SK-N-SH (cell line): Measurements from ENCODE around the gene WWOX. TPM values are rescaled to one million over a fixed set of nuclear protein-coding genes. Genes with fewer than 3 reads are reported as not detected.

Source experiments
- CTCF ChIA-PET: fragments of 300-600, 350-600 bp; formaldehyde crosslinking; extraction: SDS; loops from one replicate; lab custom pipeline; 2021; lab: Yijun Ruan, JAX
- POLR2A ChIA-PET: fragments of 350-600 bp; sonication (Branson Sonifier 250); formaldehyde crosslinking; extraction: SDS; loops from one replicate; lab custom pipeline; 2020; ENCODE audit warnings: antibody characterized with exemption, inconsistent platforms; lab: Yijun Ruan, JAX
- DNase-seq: peaks from one replicate; pipeline ENCODE4 v3.0.0; 2012
- H2AFZ ChIP-seq: fragments of 200-600 bp; sonication (generic); 2 replicates; pipeline ENCODE4 v1.8.1; 2016; ENCODE audit warnings: antibody characterized with exemption, mild to moderate bottlenecking, low read depth
- H3F3A ChIP-seq: fragments of 200-600 bp; sonication (generic); replicated peaks from 2 replicates; pipeline ENCODE3; 2016; ENCODE audit warnings: antibody characterized with exemption, mild to moderate bottlenecking; ENCODE audit not compliant: insufficient read depth
- H3K27ac ChIP-seq, 2 experiments: fragments of 200-500 bp in 1 of 2; fragments of 200-600 bp in 1 of 2; sonication (Bioruptor generic) in 1 of 2; sonication (generic), shearing (Covaris generic) in 1 of 2; 2 replicates each; pipeline versions ENCODE4 v1.5.1 to v1.6.1; 2014 to 2016; ENCODE audit warnings: low read depth in 2 of 2, inconsistent platforms in 1 of 2, low read length in 1 of 2, mild to moderate bottlenecking in 1 of 2, mixed read lengths in 1 of 2
- H3K27me3 ChIP-seq: fragments of 200-600 bp; sonication (generic), shearing (Covaris generic); 2 replicates; pipeline ENCODE4 v1.6.1; 2016; ENCODE audit warnings: mixed run types; ENCODE audit not compliant: insufficient read depth
- H3K36me3 ChIP-seq, 2 experiments: fragments of 200-500 bp in 1 of 2; fragments of 200-600 bp in 1 of 2; sonication (Bioruptor generic) in 1 of 2; sonication (generic) in 1 of 2; replicated peaks in 1 of 2; 2 replicates each; pipeline versions ENCODE3 to v1.5.1; 2014 to 2016; ENCODE audit warnings: low read length in 1 of 2, mild to moderate bottlenecking in 1 of 2; ENCODE audit not compliant: insufficient read depth in 2 of 2, control insufficient read depth in 1 of 2
- H3K4me1 ChIP-seq, 2 experiments: fragments of 200-500 bp in 1 of 2; fragments of 200-600 bp in 1 of 2; sonication (Bioruptor generic) in 1 of 2; sonication (generic), shearing (Covaris generic) in 1 of 2; 2 replicates each; pipeline versions ENCODE4 v1.5.1 to v1.6.1; 2014 to 2016; ENCODE audit warnings: low read depth in 1 of 2, low read length in 1 of 2, mixed run types in 1 of 2; ENCODE audit not compliant: insufficient read depth in 2 of 2, control insufficient read depth in 1 of 2
- H3K4me2 ChIP-seq: fragments of 200-600 bp; sonication (generic), shearing (Covaris generic); 2 replicates; pipeline ENCODE4 v1.6.1; 2017; ENCODE audit warnings: mixed run types
- H3K4me3 ChIP-seq, 2 experiments: fragments of 200-500 bp in 1 of 2; fragments of 200-600 bp in 1 of 2; sonication (Bioruptor generic) in 1 of 2; sonication (generic), shearing (Covaris generic) in 1 of 2; 2 replicates each; pipeline versions ENCODE4 v1.5.1 to v1.8.1; 2014 to 2016; ENCODE audit warnings: low read depth in 2 of 2, inconsistent platforms in 1 of 2, low read length in 1 of 2, mild to moderate bottlenecking in 1 of 2, mixed read lengths in 1 of 2, moderate library complexity in 1 of 2
- H3K79me2 ChIP-seq: fragments of 200-600 bp; sonication (generic); 2 replicates; pipeline ENCODE4 v1.8.1; 2017; ENCODE audit warnings: mild to moderate bottlenecking; ENCODE audit not compliant: insufficient read depth
- H3K9ac ChIP-seq: fragments of 200-600 bp; sonication (generic); 2 replicates; pipeline ENCODE4 v1.6.1; 2017; ENCODE audit warnings: mixed run types
- H3K9me2 ChIP-seq: fragments of 200-600 bp; sonication (generic); 2 replicates; pipeline ENCODE4 v1.6.1; 2017; ENCODE audit warnings: mixed run types
- H3K9me3 ChIP-seq: fragments of 200-600 bp; sonication (generic); 2 replicates; pipeline ENCODE4 v1.6.1; 2017; ENCODE audit warnings: mixed run types, mild to moderate bottlenecking, moderate library complexity
- H4K20me1 ChIP-seq: fragments of 200-600 bp; sonication (generic); 2 replicates; pipeline ENCODE4 v1.6.1; 2017; ENCODE audit warnings: mild to moderate bottlenecking, mixed run types; ENCODE audit not compliant: insufficient read depth
- CHD2 ChIP-seq: fragments of 150-350 bp; IDR thresholded peaks from 2 replicates; pipeline ENCODE4 v1.6.1; 2018; ENCODE audit warnings: low read length; ENCODE audit not compliant: partially characterized antibody
- ELF1 ChIP-seq: IDR thresholded peaks from 2 replicates; pipeline ENCODE4 v1.4.0; 2012
- EZH2phosphoT487 ChIP-seq: fragments of 200-600 bp; sonication (generic); IDR thresholded peaks from 2 replicates; pipeline ENCODE4 v1.6.1; 2017; ENCODE audit warnings: low read depth, mixed run types, mild to moderate bottlenecking, antibody characterized with exemption, moderate library complexity, borderline replicate concordance
- FOSL2 ChIP-seq: IDR thresholded peaks from 2 replicates; pipeline ENCODE4 v1.4.0; 2012; ENCODE audit warnings: low read depth, mild to moderate bottlenecking, moderate library complexity, borderline replicate concordance
- FOXJ3 ChIP-seq: sonication (generic); formaldehyde crosslinking; IDR thresholded peaks from 2 replicates; pipeline ENCODE4 v1.5.1; 2020; ENCODE audit warnings: mild to moderate bottlenecking, missing genetic modification reagents
- FOXM1 ChIP-seq: IDR thresholded peaks from 2 replicates; pipeline ENCODE4 v1.4.0; 2012; ENCODE audit warnings: low read depth, mild to moderate bottlenecking
- GABPA ChIP-seq: IDR thresholded peaks from 2 replicates; pipeline ENCODE4 v1.4.0; 2012; ENCODE audit warnings: low read depth, mild to moderate bottlenecking
- GATA2 ChIP-seq: sonication (generic); formaldehyde crosslinking; IDR thresholded peaks from 2 replicates; pipeline ENCODE4 v1.5.0; 2020; ENCODE audit warnings: mild to moderate bottlenecking, missing genetic modification reagents
- JUND ChIP-seq: IDR thresholded peaks from 2 replicates; pipeline ENCODE4 v1.4.0; 2012
- MEF2A ChIP-seq: IDR thresholded peaks from 2 replicates; pipeline ENCODE4 v1.4.0; 2012; ENCODE audit warnings: low read depth, borderline replicate concordance
- PBX3 ChIP-seq: IDR thresholded peaks from 2 replicates; pipeline ENCODE4; 2012
- RCOR1 ChIP-seq: fragments of 150-350 bp; IDR thresholded peaks from 2 replicates; pipeline ENCODE4 v1.6.1; 2017; ENCODE audit warnings: antibody characterized with exemption, low read length
- REST ChIP-seq: IDR thresholded peaks from 2 replicates; pipeline ENCODE4 v1.6.1; 2012; ENCODE audit warnings: mild to moderate bottlenecking, low read depth, low read length, moderate library complexity
- RFX5 ChIP-seq: IDR thresholded peaks from 2 replicates; pipeline ENCODE4 v1.6.1; 2012; ENCODE audit warnings: mild to moderate bottlenecking, improper control_type of control experiment, low read length
- RXRA ChIP-seq: IDR thresholded peaks from 2 replicates; pipeline ENCODE4 v1.4.0; 2012; ENCODE audit warnings: low read depth, mild to moderate bottlenecking, borderline replicate concordance
- TCF12 ChIP-seq: IDR thresholded peaks from 2 replicates; pipeline ENCODE4 v1.4.0; 2012
- YY1 ChIP-seq: IDR thresholded peaks from 2 replicates; pipeline ENCODE4 v1.4.0; 2012; ENCODE audit warnings: low read depth, mild to moderate bottlenecking
- WGBS: methylation state at CpG from one replicate; pipeline ENCODE4 v1.1.6; 2017; ENCODE audit warnings: low lambda C conversion rate; 5-methylcytosine and 5-hydroxymethylcytosine counted together
- polyA plus RNA-seq, 3 experiments: library from polyadenylated mRNA; depleted of rRNA; stranded (reverse); fragments of >200 nt; gene quantifications; 2 replicates each; pipeline ENCODE4 v1.2.3, GENCODE V29; 2012

The WWOX gene
- polyA plus RNA-seq, 1 of the 3 experiments (the other 2 are of a cell fraction): 10.8 TPM

- H2AFZ ChIP-seq: no peak overlapping the region
- H3K36me3 ChIP-seq: no peaks in the 10 kb centered on the region
- no peaks in the 10 kb centered on the region for H3K9me3 ChIP-seq
- CTCF ChIA-PET: interaction anchor here (1.0 to 1.3 kb wide), 3 partner anchors 11 to 294 kb away, joined by 3 read pairs; no protein-coding TSS in a partner anchor
- H3K4me1 ChIP-seq: no peaks in the 10 kb centered on the region
- H3K4me3 ChIP-seq: no peak overlapping the region
- peaks cover 6% of the 10 kb centered on the region for H3F3A ChIP-seq
- H3K9me2 ChIP-seq: no peaks in the 10 kb centered on the region
- H3K27ac ChIP-seq: peak overlapping the region in 1 of 2 experiments; percentile 40; a peak in 1 of 4 replicates
- H3K4me2 ChIP-seq: peak overlapping the region; percentile 53
- H3K27me3 ChIP-seq: no peaks in the 10 kb centered on the region
- POLR2A ChIA-PET: no interaction called here
- H4K20me1 ChIP-seq: no peaks in the 10 kb centered on the region
- TF ChIP-seq TCF12: peak; percentile 30; the same call in 1 of the 2 replicates
- TF ChIP-seq JUND: 0 out of 2 replicates have a peak, but pooled peaks have one; percentile 19
- no peak for TF ChIP-seq RXRA
- TF ChIP-seq RFX5: no peak
- TF ChIP-seq FOSL2: peak; percentile 56
- H3K79me2 ChIP-seq: no peaks in the 10 kb centered on the region
- WGBS: 63% methylated on average over 10 of the region's 10 CpGs
- no peak for DNase-seq
- H3K9ac ChIP-seq: no peak overlapping the region
Observed at GRCh38 chr16:78209951-78210661, 110.7 kb downstream of the WWOX start.

GRCh38 chr16:78211020-78211599 lies 111.7 kb downstream of the WWOX start:
- Histone ChIP-seq H3K9me2 (no peaks in the 10 kb centered on the region), H3K4me2 (no peak overlapping the region), H3F3A (peaks cover 6% of the 10 kb centered on the region), H3K79me2 (no peaks in the 10 kb centered on the region), H3K4me3 (no peak overlapping the region), H3K27ac (peak overlapping the region in 1 of 2 experiments; percentile 40; a peak in 2 of 4 replicates), H3K27me3 (no peaks in the 10 kb centered on the region), H3K9ac (no peak overlapping the region), H3K36me3 (no peaks in the 10 kb centered on the region), H2AFZ (no peak overlapping the region), H4K20me1 (no peaks in the 10 kb centered on the region), H3K4me1 (no peaks in the 10 kb centered on the region), H3K9me3 (no peaks in the 10 kb centered on the region)
- POLR2A ChIA-PET: no interaction called here
- no peak for DNase-seq
- CTCF ChIA-PET: interaction anchor here (1.0 kb wide), 1 partner anchor 25 kb away, joined by 3 read pairs; no protein-coding TSS in a partner anchor
- 92% methylated on average over 7 of the region's 7 CpGs for WGBS
- TF ChIP-seq FOXM1 (no peak), YY1 (no peak), REST (no peak), MEF2A (no peak), GATA2 (CRISPR knock-in tag) (no peak), TCF12 (no peak), ELF1 (no peak), RCOR1 (no peak), EZH2phosphoT487 (no peak), CHD2 (no peak), PBX3 (no peak), FOXJ3 (CRISPR knock-in tag) (no peak), FOSL2 (no peak), GABPA (no peak)
